Gastroesophageal sphincter (tissue), 3 donors: ENCODE data around the gene PAIP1.

Experiments
- EP300 ChIP-seq: sonication (generic); formaldehyde crosslinking; IDR thresholded peaks from one replicate; pipeline ENCODE4 v1.6.1; 2017; ENCODE audit warnings: antibody characterized with exemption, mild to moderate bottlenecking
- TF ChIP-seq, protein P1 (sequence below), 4 experiments: fragments of 200-600 bp in 2 of 4; fragments of 450-650 bp in 2 of 4; sonication (generic) in 1 of 4; IDR thresholded peaks; one replicate each; pipeline ENCODE4 v1.5.1; 2017 to 2019; ENCODE audit warnings: antibody characterized with exemption in 4 of 4, mild to moderate bottlenecking in 2 of 4, moderate library complexity in 2 of 4

DNA sequence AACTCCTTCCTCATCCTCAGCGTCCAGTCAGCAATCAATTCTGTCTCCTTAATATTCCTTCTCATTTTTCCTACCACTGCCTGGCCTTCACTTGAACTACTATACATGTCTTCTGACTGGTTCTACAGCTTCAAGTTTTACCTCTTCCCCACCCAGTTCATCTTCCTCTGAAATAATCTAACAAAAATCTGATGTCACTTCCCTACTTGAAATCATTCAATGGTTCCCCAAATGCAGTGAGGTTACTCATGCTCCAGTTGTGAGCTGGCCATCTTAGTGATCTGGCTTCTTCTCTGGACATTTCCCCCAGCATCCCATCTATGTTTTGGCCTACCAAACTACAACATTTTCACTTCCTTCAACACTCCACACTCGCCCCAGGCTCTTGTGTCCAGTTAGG is 58.3 kb downstream of the PAIP1 start:
- TF ChIP-seq, protein P1, sequence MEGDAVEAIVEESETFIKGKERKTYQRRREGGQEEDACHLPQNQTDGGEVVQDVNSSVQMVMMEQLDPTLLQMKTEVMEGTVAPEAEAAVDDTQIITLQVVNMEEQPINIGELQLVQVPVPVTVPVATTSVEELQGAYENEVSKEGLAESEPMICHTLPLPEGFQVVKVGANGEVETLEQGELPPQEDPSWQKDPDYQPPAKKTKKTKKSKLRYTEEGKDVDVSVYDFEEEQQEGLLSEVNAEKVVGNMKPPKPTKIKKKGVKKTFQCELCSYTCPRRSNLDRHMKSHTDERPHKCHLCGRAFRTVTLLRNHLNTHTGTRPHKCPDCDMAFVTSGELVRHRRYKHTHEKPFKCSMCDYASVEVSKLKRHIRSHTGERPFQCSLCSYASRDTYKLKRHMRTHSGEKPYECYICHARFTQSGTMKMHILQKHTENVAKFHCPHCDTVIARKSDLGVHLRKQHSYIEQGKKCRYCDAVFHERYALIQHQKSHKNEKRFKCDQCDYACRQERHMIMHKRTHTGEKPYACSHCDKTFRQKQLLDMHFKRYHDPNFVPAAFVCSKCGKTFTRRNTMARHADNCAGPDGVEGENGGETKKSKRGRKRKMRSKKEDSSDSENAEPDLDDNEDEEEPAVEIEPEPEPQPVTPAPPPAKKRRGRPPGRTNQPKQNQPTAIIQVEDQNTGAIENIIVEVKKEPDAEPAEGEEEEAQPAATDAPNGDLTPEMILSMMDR (IDR thresholded peaks at IDR 0.05) = no peak
- no peak for TF ChIP-seq EP300
